Stomach (tissue), 19 donors: ENCODE measurements around the gene TBCCD1. TPM values are rescaled to one million over a fixed set of nuclear protein-coding genes. Genes with fewer than 3 reads are reported as not detected.

ENCODE experiments used
- DNase-seq, 2 donors: peaks; one replicate each; pipeline versions ENCODE4 v3.0.0 to v3.0.0-alpha.2; 2013 to 2019
- H3K27ac ChIP-seq, 5 donors: fragments of 200-600 bp in 4 of 5; sonication (generic) in 4 of 5; one replicate each; pipeline ENCODE4 v1.5.1; 2013 to 2019; ENCODE audit warnings: mild to moderate bottlenecking in 1 of 5, moderate library complexity in 1 of 5
- H3K27me3 ChIP-seq, 3 donors: fragments of 200-600 bp; sonication (generic); one replicate each; pipeline ENCODE4 v1.5.1; 2017 to 2019; ENCODE audit warnings: mixed run types in 1 of 3
- H3K36me3 ChIP-seq, 4 donors: fragments of 200-600 bp; sonication (generic); 1 replicate in 3 of 4; 2 replicates in 1 of 4; pipeline ENCODE4 v1.5.1; 2016 to 2019
- H3K4me1 ChIP-seq, 4 donors: fragments of 200-600 bp; sonication (generic); one replicate each; pipeline ENCODE4 v1.5.1; 2016 to 2019
- H3K4me3 ChIP-seq, 4 donors: fragments of 200-600 bp; sonication (generic) in 3 of 4; one replicate each; pipeline ENCODE4 v1.5.1; 2016 to 2019; ENCODE audit warnings: mild to moderate bottlenecking in 1 of 4
- H3K9me3 ChIP-seq, 4 donors: fragments of 200-600 bp; sonication (generic); one replicate each; pipeline ENCODE4 v1.5.1; 2016 to 2019
- CTCF ChIP-seq, 7 experiments: fragments of 450-650 bp in 4 of 7; fragments of 200-600 bp in 3 of 7; sonication (generic) in 3 of 7; IDR thresholded peaks; one replicate each; pipeline ENCODE4 v1.5.1; 2016 to 2019; ENCODE audit warnings: antibody characterized with exemption in 7 of 7, control low read depth in 2 of 7, mild to moderate bottlenecking in 1 of 7
- EP300 ChIP-seq: sonication (generic); formaldehyde crosslinking; IDR thresholded peaks from one replicate; pipeline ENCODE4 v1.6.1; 2017; ENCODE audit warnings: antibody characterized with exemption
- POLR2A ChIP-seq, 4 donors: fragments of 450-650 bp; IDR thresholded peaks; one replicate each; pipeline ENCODE4 v1.6.1; 2016; ENCODE audit warnings: antibody characterized with exemption in 4 of 4, control low read depth in 2 of 4, mild to moderate bottlenecking in 1 of 4, moderate library complexity in 1 of 4
- POLR2AphosphoS5 ChIP-seq, 3 donors: sonication (generic); formaldehyde crosslinking; IDR thresholded peaks; one replicate each; pipeline ENCODE4 v1.6.1; 2016; ENCODE audit warnings: antibody characterized with exemption in 3 of 3
- WGBS, 5 donors: extraction: QIAGEN DNeasy Blood & Tissue Kit in 3 of 5; methylation state at CpG; one replicate each; pipeline versions ENCODE4 v1.1.5 to v1.1.7; 2013 to 2018; 5-methylcytosine and 5-hydroxymethylcytosine counted together
- intact Hi-C: fragments of 100-400 bp; cut with DNase I; formaldehyde crosslinking; loops from one replicate; pipeline ENCODE4 v1.15.1; 2023; ENCODE audit warnings: low total_unique reads
- long read RNA-seq, 10 donors: transcript quantifications; one replicate each; lab custom pipeline, GENCODE V29; 2026
- polyA plus RNA-seq, 3 donors: library from polyadenylated mRNA; stranded (reverse); fragments of 200-250 nt; gene quantifications; one replicate each; pipeline ENCODE4 v1.2.3, GENCODE V29; 2013
- total RNA-seq, 5 donors: library from RNA; depleted of rRNA; stranded (reverse); fragments of >200 nt; gene quantifications; one replicate each; pipeline versions ENCODE4 v1.1.0 to v1.2.3, GENCODE V29; 2014 to 2016
- donor health status: healthy with polysubstance abuse.
- donor health status: Bipolar disorder and iron deficiency.
- donor health status: healthy.

The TBCCD1 gene
- total RNA-seq (10 to 100 TPM in 3 of 5 donors, 1 to 10 TPM in 2; 5.3 to 16.5 (median 10.4) TPM), polyA plus RNA-seq (1 to 10 TPM; 3.5 to 4.4 (median 4.0) TPM)
- long read RNA-seq, donor 1, partial matches to known transcripts, result 11 of 12 reads
- long read RNA-seq, donor 1, other reads (novel, unspliced or antisense), result 0 of 12 reads
- long read RNA-seq, donor 2, partial matches to known transcripts, result 6 of 9 reads
- long read RNA-seq, donor 2, other reads (novel, unspliced or antisense), result 0 of 9 reads
- long read RNA-seq, donor 3, partial matches to known transcripts, result 0 of 2 reads
- long read RNA-seq, donor 3, other reads (novel, unspliced or antisense), result 0 of 2 reads
- long read RNA-seq, donor 4, result 0 reads
- long read RNA-seq, donor 5, partial matches to known transcripts, result 0 of 2 reads
- long read RNA-seq, donor 5, other reads (novel, unspliced or antisense), result 0 of 2 reads
- long read RNA-seq, donor 6, result 0 reads
- long read RNA-seq, donor 7, partial matches to known transcripts, result 0 of 3 reads
- long read RNA-seq, donor 7, other reads (novel, unspliced or antisense), result 0 of 3 reads
- long read RNA-seq, donor 8, transcript TBCCD1-201 (8 exons, 2,441 nt), result major isoform, 5 of 5 reads
- long read RNA-seq, donor 8, partial matches to known transcripts, result 0 of 5 reads
- long read RNA-seq, donor 8, other reads (novel, unspliced or antisense), result 0 of 5 reads
- long read RNA-seq, donor 9, partial matches to known transcripts, result 8 of 10 reads
- long read RNA-seq, donor 9, other reads (novel, unspliced or antisense), result 0 of 10 reads
- long read RNA-seq, donor 10, partial matches to known transcripts, result 10 of 11 reads
- long read RNA-seq, donor 10, other reads (novel, unspliced or antisense), result 0 of 11 reads

GRCh38 chr3:186567072-186567921 lies at the start of gene TBCCD1:
TBCCD1 (minus strand) TSS chr3:186567339; CDS start chr3:186564329, 3,010 bp downstream.
- DNase-seq, result peak; percentile 95 to 97
- H3K4me3 ChIP-seq, result peak within 1 kb of the TSS; percentile 61 to 94 (median 82)
- H3K4me1 ChIP-seq, result peaks cover 26 to 82% (median 58%) of the 10 kb centered on the region in 4 donors
- no peaks in the 10 kb centered on the region for H3K27me3 ChIP-seq
- intact Hi-C loops, result no loop called here
- H3K27ac ChIP-seq, result peak within 1 kb of the TSS; percentile 84 to 93 (median 92)
- no peaks in the 10 kb centered on the region for H3K9me3 ChIP-seq
- 0 to 1% (median 0%) methylated on average over 6 to 66 of the region's 66 CpGs for WGBS, 5 donors
- TF ChIP-seq POLR2A (IDR thresholded peaks at IDR 0.05) (peak in 1 of 4 donors; percentile 76), POLR2AphosphoS5 (IDR thresholded peaks at IDR 0.05) (peak; percentile 79 to 96 (median 96)), CTCF (IDR thresholded peaks at IDR 0.05) (no peak), EP300 (no peak)
- peaks cover 5 to 23% (median 14%) of the 10 kb centered on the region in 4 donors for H3K36me3 ChIP-seq

- H3K27ac ChIP-seq, result no peak overlapping the region
- no peak overlapping the region for H3K4me3 ChIP-seq
- no peak for DNase-seq
- H3K27me3 ChIP-seq, result peaks cover 0 to 64% (median 13%) of the 10 kb centered on the region in 3 donors
- H3K4me1 ChIP-seq, result peaks cover 4 to 19% (median 14%) of the 10 kb centered on the region in 4 donors
- no peaks in the 10 kb centered on the region for H3K36me3 ChIP-seq
- H3K9me3 ChIP-seq, result no peaks in the 10 kb centered on the region
- intact Hi-C loops, result loop anchor here (5.0 kb wide), 1 partner anchor 201 kb away; no protein-coding TSS in a partner anchor
- WGBS, 5 donors, result 85 to 93% (median 90%) methylated on average over 8 of the region's 8 CpGs
- TF ChIP-seq POLR2A (IDR thresholded peaks at IDR 0.05) (no peak), EP300 (no peak), CTCF (IDR thresholded peaks at IDR 0.05) (no peak), POLR2AphosphoS5 (IDR thresholded peaks at IDR 0.05) (no peak)
Observed at GRCh38 chr3:186616299-186616617, 49.1 kb upstream of the TBCCD1 start.

- H3K4me1 ChIP-seq, result peaks cover 4 to 19% (median 14%) of the 10 kb centered on the region in 4 donors
- no peaks in the 10 kb centered on the region for H3K9me3 ChIP-seq
- H3K27ac ChIP-seq, result no peak overlapping the region
- intact Hi-C loops, result loop anchor here (5.0 kb wide), 1 partner anchor 202 kb away; no protein-coding TSS in a partner anchor
- TF ChIP-seq CTCF (IDR thresholded peaks at IDR 0.05) (peak in 5 of 7 experiments; percentile 95 to 98 (median 98)), EP300 (no peak), POLR2A (IDR thresholded peaks at IDR 0.05) (no peak), POLR2AphosphoS5 (IDR thresholded peaks at IDR 0.05) (peak in 1 of 3 donors; percentile 46)
- 36 to 40% (median 37%) methylated on average over 16 of the region's 16 CpGs for WGBS, 5 donors
- H3K4me3 ChIP-seq, result no peak overlapping the region
- peaks cover 0 to 51% (median 10%) of the 10 kb centered on the region in 3 donors for H3K27me3 ChIP-seq
- DNase-seq, result peak; percentile 83 to 93
- H3K36me3 ChIP-seq, result no peaks in the 10 kb centered on the region
Observed at GRCh38 chr3:186614597-186615483, 47.7 kb upstream of the TBCCD1 start.
